GM19468 (cell line): Measurements from ENCODE around the gene GMEB2.
"Not testable (repeated sequence)": the region's sequence is repeated elsewhere in the genome, so short reads cannot be mapped to it uniquely, and the experiment has no call there.

ENCODE experiments used
- ATAC-seq: cut with Tn5 transposase; IDR thresholded peaks from one replicate; pipeline ENCODE4 v1.9.1; 2021; ENCODE audit warnings: mild to moderate bottlenecking, moderate library complexity, moderate number of reproducible peaks; ENCODE audit not compliant: unreplicated experiment; ENCODE audit errors: extremely low read depth

Gene GMEB2

DNA sequence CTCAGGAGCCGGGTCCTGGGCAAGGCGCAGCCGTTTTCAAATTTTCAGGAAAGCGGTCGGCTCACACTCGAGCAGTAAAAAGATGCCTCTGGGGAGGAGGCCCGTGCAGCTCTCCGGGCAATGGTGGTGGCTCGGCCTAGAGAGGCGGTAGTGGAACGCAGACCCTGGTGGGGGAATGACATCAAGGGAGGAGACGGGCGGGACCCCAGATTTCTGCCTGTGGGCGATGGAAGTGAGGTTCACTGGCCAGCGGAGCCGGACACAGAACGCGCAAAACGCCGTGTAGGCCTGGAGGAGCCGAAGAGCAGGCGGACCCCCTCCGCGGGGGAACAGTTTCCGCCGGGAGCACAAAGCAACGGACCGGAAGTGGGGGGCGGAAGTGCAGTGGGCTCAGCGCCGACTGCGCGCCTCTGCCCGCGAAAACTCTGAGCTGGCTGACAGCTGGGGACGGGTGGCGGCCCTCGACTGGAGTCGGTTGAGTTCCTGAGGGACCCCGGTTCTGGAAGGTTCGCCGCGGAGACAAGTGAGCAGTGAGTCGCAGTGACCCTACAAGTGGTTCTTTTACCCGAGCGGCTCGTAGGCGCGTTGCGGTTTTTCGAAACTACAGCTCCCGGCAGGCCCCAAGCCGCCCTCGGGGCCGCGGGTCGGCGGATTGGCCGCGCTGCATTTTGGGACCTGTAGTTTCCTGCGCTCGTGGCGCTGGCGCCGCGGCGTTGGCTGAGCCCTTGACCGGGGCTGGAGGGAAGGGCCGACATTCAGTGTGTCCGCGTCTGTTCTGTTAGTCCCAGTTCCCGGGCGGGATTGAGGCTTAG lies 31.2 kb upstream of the GMEB2 start, which contains the start of gene RTEL1:
Gene RTEL1 (plus strand): TSS at position 376 of the 812 bp plus-strand sequence. CDS start 1,091 bp downstream, outside the sequence.
- ATAC-seq, result peak; percentile 75

DNA sequence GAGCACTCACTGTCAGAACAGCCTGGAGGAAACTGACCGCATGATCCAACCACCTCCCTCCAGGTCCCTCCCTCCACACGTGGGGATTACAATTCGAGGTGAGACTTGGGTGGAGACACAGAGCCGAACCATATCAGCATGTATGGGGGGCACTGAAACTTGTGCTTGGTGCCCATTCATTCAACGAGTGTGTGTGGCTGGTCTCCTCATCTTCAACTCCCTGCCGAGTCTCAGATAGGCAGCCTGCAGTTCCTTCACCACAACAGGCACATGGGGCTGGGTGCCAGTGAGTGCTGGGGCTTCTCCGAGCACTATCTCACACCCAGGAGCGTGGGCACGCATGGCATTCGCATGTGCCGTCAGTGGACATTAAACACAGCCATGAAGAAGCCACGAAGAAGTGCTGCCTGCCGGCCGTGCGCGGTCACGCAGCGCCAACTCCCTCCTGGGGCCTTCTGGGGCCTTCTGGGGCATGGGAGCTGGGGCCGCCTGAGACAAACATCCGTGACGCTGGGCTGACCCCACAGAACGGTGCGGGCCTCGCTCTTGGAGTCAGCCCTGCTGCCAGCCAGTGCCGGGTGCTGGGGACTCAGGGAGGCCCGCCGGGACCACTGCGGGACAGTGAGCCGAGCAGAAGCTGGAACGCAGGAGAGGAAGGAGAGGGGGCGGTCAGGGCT lies 30.5 kb upstream of the GMEB2 start:
- no peak for ATAC-seq

DNA sequence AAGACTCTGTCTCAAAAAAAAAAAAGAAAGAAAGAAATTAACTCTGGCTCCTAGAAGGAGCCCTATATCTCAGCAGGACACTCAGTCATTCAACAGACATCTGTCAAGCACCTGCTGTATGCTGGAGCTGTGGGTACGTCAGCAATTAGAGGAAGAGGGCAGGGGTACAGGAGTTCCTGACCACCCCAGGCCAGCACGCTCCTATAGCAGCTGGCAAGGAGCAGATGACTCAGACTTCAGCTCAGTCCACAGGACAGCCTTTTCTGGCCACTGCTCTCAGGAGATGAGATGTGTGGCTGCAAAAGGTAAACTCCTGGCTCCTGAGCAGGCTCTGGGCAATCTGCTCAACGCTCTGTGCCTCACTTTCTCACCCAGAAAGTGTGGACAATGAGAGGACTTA lies 29.6 kb upstream of the GMEB2 start:
- ATAC-seq, result no peak

DNA sequence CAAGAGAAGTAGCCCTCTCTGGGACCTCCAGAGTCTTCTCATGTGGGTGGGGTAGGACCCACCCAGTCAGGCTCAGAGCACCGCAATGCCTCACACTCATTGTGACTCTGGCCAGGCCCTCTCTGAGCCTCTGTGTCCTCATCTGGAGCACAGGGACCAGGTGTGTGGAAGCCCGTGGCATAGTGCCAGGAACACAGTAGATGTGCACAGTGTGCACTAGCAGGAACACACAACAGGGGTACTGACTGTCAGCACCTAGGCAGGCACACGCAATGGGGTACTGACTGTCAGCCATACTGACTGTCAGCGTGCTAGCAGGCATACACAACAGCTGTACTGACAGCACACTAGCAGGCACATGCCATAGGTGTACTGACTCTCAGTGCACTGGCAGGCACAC lies 28.3 kb upstream of the GMEB2 start:
- ATAC-seq, result no peak

GRCh38 chr20:63653974-63654668 lies 27.2 kb upstream of the GMEB2 start:
- no peak for ATAC-seq

DNA sequence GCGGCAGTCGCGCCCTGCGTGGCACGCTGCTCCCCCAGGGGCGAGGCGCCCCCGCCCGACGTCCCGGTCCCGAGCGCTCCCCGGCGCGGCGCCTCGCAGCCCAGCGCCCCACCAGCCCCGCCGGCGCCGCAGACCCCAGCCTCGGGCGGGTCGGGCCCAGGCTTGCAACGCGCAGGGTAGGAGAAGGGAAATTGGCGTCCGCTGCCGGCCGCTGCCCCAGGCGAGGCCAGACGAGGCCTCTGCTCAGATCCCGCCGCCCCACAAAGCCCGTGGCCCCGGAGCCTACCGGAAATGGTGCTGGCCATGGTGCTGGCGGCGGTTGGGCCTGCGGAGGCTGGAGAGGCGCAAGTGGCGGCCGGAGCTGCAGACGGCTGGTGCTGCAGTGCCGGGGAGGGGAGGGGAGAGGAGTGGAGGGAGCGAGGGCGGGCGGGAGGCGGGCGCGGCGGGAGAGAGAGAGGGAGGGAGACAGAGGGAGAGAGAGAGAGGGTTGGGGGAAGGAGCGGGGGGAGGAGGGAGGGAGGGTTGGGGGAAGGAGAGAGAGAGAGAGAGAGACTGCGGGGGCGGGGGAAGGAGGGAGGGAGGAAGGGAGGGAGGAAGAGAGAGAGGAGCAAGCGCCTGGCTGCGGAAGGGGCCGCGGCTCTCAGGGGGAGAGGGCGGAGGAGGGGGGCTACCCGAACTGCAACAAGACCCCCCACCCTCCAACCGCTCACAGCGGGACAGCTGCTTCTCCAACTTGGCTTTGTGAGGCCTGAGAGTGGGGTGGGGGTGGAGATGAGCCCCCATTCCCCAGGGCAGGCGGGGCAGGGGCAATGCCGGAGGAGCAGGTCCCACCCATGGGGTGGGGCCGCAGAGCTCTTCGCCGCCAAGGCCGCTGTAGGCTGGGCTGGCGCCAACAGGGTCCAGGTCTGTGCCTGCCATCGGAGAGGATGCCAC lies 26.4 kb upstream of the GMEB2 start, which contains the start of gene STMN3:
Gene STMN3 (minus strand): TSS at position 384 of the 933 bp plus-strand sequence. CDS start 79 bp downstream, at position 305.
- ATAC-seq, result no peak

DNA sequence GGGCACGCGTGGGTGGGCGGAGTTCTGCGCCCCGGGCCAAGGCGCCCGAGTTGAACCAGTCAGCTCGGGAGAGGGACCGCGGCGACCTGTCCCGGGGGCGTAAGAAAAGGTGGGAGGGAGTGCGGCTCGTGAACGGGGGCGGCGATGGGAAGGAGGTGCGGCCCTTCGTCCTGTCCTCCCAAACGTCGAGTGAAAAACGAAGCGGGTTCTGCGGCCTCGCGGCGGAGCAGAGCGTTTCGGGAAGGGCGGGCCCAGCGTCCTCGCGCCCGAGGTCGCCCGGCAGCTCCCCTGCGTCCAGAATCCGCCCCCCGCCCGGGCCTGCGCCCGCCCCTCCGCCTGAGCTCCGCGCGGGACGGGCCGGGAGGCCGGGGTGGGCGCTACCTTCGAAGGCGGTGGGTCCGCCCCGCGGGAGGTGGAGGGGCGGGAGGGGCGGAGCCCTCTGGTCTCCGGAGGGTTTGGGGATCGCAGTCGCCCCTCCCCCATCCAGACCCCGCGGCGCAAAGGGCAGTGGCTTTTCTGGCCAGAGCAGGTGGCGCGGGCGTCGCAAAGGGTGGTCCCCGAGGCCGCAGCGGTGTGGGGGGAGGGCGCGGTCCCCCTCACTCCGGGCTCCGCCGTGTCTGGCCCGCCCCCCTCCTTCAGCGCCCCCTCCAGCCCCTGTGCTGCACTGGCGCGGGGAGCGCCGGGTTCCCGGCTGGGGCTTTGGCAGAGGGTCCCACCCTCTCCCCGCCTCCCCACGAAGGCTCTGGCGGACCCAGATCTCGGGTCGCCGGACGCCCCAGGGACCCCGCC lies 25.5 kb upstream of the GMEB2 start:
- no peak for ATAC-seq

DNA sequence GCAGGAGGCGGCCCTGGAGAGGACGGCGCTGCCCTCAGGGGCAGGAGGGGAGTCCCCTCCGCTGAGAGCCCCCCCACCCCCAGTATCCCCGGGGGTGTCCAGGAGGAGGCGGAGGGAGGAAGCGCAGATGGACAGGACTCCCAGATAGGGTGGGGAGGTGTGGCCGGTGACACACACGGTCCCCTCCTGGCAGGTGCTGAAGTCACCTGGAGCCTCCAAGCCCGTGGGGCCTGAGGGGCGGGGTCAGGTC lies 25.0 kb upstream of the GMEB2 start:
- no peak for ATAC-seq

DNA sequence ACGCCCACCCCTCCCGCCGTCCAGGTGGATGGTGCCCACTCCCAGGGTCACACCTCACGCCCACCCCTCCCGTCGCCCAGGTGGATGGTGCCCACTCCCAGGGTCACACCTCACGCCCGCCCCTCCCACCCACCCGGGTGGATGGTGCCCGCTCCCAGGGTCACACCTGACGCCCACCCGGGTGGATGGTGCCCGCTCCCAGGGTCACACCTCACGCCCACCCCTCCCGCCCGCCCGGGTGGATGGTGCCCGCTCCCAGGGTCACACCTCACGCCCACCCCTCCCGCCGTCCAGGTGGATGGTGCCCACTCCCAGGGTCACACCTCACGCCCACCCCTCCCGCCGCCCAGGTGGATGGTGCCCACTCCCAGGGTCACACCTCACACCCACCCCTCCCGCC lies 23.6 kb upstream of the GMEB2 start:
- ATAC-seq, result not testable (repeated sequence)

DNA sequence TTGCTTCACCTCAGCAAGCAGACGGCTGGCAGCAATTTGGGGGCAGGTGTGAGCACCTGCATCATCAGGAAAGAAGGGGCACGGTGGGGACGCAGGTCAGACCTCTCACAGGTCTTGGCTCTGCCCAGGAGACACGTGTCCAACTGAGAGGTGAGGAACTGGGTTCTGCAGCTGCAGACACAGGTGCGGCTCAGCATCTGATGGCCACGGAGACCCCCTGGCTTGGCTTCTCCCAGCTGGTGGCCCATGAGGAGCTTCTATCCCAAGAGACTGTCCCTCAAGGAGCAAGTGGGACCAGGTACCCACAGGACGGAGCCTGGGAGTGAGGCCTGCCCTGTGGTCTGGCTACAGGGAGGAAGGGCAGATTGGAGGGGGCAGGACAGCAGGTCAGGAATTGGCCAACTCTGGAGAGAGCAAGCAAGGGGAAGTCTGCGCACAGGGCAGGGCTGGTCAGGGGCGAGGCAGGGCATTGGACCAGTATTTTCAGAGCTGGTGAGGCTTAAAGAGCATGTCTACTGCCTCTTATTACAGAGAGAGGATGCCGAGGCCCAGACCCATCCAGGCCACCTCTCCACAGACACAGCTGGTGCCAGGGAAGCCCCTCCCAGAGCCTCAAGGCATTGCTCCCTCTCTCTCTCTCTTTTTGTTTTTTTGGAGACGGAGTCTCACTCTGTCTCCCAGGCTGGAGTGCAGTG lies 22.1 kb upstream of the GMEB2 start:
- no peak for ATAC-seq

GRCh38 chr20:63648190-63648589 lies 21.3 kb upstream of the GMEB2 start:
- no peak for ATAC-seq

GRCh38 chr20:63645218-63645617 lies 18.3 kb upstream of the GMEB2 start:
- ATAC-seq, result no peak

- ATAC-seq, result no peak
Observed at GRCh38 chr20:63643946-63644345, 17.0 kb upstream of the GMEB2 start.

- no peak for ATAC-seq
Observed at GRCh38 chr20:63643499-63643898, 16.6 kb upstream of the GMEB2 start.

GRCh38 chr20:63642527-63643247 lies 15.8 kb upstream of the GMEB2 start:
- ATAC-seq, result no peak

GRCh38 chr20:63641792-63642523 lies 15.1 kb upstream of the GMEB2 start:
- ATAC-seq, result peak; percentile 67

GRCh38 chr20:63641146-63641791 lies 14.4 kb upstream of the GMEB2 start:
- no peak for ATAC-seq
